ENCODE results near the gene NECAB3. TPM values are rescaled to one million over a fixed set of nuclear protein-coding genes. Genes with fewer than 3 reads are reported as not detected.

NECAB3 gene
- total and polyA plus RNA-seq, 2 of the 13 experiments (the other 11 are each of a cell fraction or from before 2014, with no cell fraction given), result 61.5 to 65.5 TPM

- TF ChIP-seq SNAPC4 (CRISPR knock-in tag; IDR thresholded peaks at IDR 0.05), result no peak
- no peak for TF ChIP-seq LCORL (IDR thresholded peaks at IDR 0.05)
- peak; percentile 55; the same call in 1 of the 2 replicates for TF ChIP-seq LCORL (CRISPR knock-in tag; IDR thresholded peaks at IDR 0.05)
- TF ChIP-seq ZNF644 (CRISPR knock-in tag; IDR thresholded peaks at IDR 0.05; ENCODE audit: low read depth), result peak; percentile 70; the same call in 1 of the 2 replicates
- TF ChIP-seq BHLHE40 (IDR thresholded peaks at IDR 0.05; ENCODE audit: low read length), result no peak
- no peak for TF ChIP-seq REST (IDR thresholded peaks at IDR 0.05; ENCODE audit: borderline replicate concordance in 1 of 2, low read depth in 1 of 2, low read length in 2 of 2)
- no peak for TF ChIP-seq HES4 (CRISPR knock-in tag; IDR thresholded peaks at IDR 0.05; ENCODE audit: borderline replicate concordance)
- TF ChIP-seq NFYC (CRISPR knock-in tag; IDR thresholded peaks at IDR 0.05), result 0 out of 2 replicates have a peak, but pooled peaks have one; percentile 12
- TF ChIP-seq ZNF354B (CRISPR knock-in tag; IDR thresholded peaks at IDR 0.05), result 0 out of 2 replicates have a peak, but pooled peaks have one; percentile 50
- no peak for TF ChIP-seq SATB2 (CRISPR knock-in tag; IDR thresholded peaks at IDR 0.05)
- no peak for TF ChIP-seq ZNF709 (CRISPR knock-in tag; IDR thresholded peaks at IDR 0.05)
- peak; percentile 51; the same call in 1 of the 2 replicates for TF ChIP-seq ZNF362 (CRISPR knock-in tag; IDR thresholded peaks at IDR 0.05; ENCODE audit: borderline replicate concordance)
- TF ChIP-seq ATF6 (CRISPR knock-in tag; conservative IDR thresholded peaks at IDR 0.05), result no peak
- TF ChIP-seq PITX1 (CRISPR knock-in tag; IDR thresholded peaks at IDR 0.05), result peak; percentile 91
- TF ChIP-seq ZNF580 (CRISPR knock-in tag; IDR thresholded peaks at IDR 0.05; ENCODE audit: borderline replicate concordance, low read depth), result no peak
- no peak; the same call in 1 of the 2 replicates for TF ChIP-seq MEIS2 (CRISPR knock-in tag; IDR thresholded peaks at IDR 0.05)
- 0 out of 2 replicates have a peak, but pooled peaks have one; percentile 25 for TF ChIP-seq POGZ (CRISPR knock-in tag; IDR thresholded peaks at IDR 0.05)
- TF ChIP-seq ZNF367 (CRISPR knock-in tag; IDR thresholded peaks at IDR 0.05; ENCODE audit: borderline replicate concordance), result no peak
These were observed 14.8 kb upstream of the NECAB3 start (continued) for GRCh38 chr20:33688938-33689424.
